Measurements from ENCODE around the gene LILRA2.
"Not testable (repeated sequence)": the region's sequence is repeated elsewhere in the genome, so short reads cannot be mapped to it uniquely, and the experiment has no call there.

- TF ChIP-seq, protein P1, sequence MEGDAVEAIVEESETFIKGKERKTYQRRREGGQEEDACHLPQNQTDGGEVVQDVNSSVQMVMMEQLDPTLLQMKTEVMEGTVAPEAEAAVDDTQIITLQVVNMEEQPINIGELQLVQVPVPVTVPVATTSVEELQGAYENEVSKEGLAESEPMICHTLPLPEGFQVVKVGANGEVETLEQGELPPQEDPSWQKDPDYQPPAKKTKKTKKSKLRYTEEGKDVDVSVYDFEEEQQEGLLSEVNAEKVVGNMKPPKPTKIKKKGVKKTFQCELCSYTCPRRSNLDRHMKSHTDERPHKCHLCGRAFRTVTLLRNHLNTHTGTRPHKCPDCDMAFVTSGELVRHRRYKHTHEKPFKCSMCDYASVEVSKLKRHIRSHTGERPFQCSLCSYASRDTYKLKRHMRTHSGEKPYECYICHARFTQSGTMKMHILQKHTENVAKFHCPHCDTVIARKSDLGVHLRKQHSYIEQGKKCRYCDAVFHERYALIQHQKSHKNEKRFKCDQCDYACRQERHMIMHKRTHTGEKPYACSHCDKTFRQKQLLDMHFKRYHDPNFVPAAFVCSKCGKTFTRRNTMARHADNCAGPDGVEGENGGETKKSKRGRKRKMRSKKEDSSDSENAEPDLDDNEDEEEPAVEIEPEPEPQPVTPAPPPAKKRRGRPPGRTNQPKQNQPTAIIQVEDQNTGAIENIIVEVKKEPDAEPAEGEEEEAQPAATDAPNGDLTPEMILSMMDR (IDR thresholded peaks at IDR 0.05): not testable (repeated sequence)
- not testable (repeated sequence) for TF ChIP-seq POLR2A (IDR thresholded peaks at IDR 0.05)
These were observed 10.4 kb upstream of the LILRA2 start for GRCh38 chr19:54563206-54563605.

All from prostate gland (tissue), 2 donors.